Retinal pigment epithelial cell (primary cell): ENCODE measurements around the gene MSANTD1.

Experiments used
- DNase-seq: peaks from one replicate; pipeline ENCODE4 v3.0.0-alpha.2; 2010; ENCODE audit warnings: low read depth
- H3K4me3 ChIP-seq: 2 replicates; pipeline ENCODE4 v1.5.1; 2011; ENCODE audit warnings: mild to moderate bottlenecking, low read length, control low read depth, moderate library complexity
- TF ChIP-seq, protein P1 (sequence below): conservative IDR thresholded peaks from 2 replicates; pipeline ENCODE4 v1.5.1; 2011; ENCODE audit warnings: low read depth, low read length, control low read depth, inconsistent platforms

The MSANTD1 gene

DNA sequence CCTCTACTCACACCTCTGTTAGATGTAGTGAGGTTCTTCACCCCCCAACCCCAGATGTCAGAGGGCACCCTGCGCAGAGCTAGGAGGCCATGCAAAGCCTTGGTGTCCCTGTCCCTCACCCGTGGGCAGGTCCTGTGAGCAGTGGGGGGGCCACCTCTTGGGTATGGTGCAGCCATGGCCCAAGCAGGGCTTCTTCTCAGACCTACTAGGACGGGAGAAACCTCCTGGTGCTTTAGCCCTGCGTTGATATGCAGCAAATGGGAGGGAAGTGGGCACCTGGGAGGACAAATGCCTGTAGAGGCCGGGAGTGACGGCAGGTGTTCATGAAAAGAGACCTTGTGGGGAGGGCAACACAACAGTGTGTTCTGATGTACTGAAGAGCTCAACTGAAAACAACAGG is 38.5 kb upstream of the MSANTD1 start:
- DNase-seq = no peak
- TF ChIP-seq, protein P1, sequence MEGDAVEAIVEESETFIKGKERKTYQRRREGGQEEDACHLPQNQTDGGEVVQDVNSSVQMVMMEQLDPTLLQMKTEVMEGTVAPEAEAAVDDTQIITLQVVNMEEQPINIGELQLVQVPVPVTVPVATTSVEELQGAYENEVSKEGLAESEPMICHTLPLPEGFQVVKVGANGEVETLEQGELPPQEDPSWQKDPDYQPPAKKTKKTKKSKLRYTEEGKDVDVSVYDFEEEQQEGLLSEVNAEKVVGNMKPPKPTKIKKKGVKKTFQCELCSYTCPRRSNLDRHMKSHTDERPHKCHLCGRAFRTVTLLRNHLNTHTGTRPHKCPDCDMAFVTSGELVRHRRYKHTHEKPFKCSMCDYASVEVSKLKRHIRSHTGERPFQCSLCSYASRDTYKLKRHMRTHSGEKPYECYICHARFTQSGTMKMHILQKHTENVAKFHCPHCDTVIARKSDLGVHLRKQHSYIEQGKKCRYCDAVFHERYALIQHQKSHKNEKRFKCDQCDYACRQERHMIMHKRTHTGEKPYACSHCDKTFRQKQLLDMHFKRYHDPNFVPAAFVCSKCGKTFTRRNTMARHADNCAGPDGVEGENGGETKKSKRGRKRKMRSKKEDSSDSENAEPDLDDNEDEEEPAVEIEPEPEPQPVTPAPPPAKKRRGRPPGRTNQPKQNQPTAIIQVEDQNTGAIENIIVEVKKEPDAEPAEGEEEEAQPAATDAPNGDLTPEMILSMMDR = no peak

DNA sequence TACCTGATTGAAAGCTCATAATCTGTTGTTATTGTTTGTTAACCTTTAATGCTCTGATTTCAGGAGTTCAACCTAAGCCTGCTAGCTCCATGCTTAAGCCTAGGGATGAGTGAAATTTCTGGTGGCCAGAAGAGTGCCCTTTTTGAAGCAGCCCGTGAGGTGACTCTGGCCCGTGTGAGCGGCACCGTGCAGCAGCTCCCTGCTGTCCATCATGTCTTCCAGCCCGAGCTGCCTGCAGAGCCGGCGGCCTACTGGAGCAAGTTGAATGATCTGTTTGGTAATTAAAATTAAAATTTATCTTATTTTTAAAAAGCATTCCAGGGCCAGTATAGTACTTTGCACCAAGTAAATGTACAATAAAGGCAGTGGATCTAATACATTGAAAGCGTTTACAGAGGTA is 37.1 kb upstream of the MSANTD1 start:
- no peak overlapping the region for H3K4me3 ChIP-seq
- TF ChIP-seq, protein P1 = no peak
- DNase-seq = no peak

More for the DNA sequence above, 38.5 kb upstream of the MSANTD1 start:
- H3K4me3 ChIP-seq = no peak overlapping the region

DNA sequence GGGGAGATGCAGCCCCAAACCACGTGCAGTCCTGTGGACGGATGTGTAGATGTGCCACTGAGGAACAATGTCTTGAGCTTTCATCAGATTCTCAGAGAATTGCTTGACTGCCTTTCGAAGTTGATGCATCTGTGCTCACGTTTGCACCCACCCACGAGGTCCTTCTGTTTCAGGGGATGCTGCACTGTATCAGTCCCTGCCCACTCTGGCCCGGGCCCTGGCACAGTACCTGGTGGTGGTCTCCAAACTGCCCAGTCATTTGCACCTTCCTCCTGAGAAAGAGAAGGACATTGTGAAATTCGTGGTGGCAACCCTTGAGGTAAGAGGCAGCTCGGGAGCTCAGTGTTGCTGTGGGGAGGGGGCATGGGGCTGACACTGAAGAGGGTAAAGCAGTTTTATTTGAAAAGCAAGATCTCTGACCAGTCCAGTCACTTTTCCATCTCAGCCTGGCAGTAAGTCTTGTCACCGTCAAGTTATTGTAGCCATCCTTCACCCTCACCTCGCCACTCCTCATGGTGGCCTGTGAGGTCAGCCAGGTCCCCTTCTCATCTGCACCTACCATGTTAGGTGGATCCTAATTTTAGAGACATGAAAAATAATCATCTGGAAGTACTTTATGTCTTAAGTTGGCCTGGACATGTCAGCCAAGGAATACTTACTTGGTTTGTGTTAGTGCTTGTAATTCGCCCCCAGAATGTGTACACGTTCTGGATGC is 36.4 kb upstream of the MSANTD1 start:
- H3K4me3 ChIP-seq = no peak overlapping the region
- DNase-seq = no peak
- TF ChIP-seq, protein P1 = no peak

DNA sequence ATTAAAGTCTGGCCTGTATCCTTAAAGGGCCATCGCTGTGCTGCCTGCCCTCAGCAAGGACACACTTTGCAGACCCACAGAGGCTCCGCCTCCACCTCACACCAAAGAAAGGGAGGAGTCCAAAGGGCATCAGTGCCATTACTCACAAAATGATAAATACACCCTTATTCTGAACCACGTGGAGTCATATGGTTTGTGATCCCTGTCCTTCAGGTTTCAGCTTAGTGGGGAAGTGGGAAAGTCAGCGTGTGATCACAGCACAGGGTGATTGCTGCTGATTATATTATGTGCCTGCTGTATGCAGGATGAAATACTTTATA is 35.9 kb upstream of the MSANTD1 start:
- TF ChIP-seq, protein P1 = no peak
- no peak overlapping the region for H3K4me3 ChIP-seq
- DNase-seq = no peak

DNA sequence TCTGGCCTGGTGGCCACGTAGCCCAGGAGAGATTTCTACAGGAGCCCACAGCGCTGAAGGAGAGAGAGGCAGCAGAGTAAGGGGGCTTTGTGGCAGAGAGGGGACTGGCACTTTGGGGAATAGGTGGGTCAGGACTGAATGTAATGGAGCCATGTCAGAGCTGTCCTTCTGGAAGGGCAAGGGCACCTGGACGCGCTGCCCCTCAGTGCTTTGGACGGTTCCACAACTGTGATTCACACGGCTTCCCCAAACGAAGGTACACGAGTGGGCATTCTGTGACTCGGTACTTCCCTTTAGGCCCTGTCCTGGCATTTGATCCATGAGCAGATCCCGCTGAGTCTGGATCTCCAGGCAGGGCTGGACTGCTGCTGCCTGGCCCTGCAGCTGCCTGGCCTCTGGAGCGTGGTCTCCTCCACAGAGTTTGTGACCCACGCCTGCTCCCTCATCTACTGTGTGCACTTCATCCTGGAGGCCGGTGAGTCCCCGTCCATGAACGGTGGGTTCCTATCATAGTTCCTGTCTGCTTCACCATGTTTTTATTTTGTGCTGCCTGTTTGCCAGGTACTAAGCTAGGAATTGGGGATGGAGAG is 35.2 kb upstream of the MSANTD1 start:
- TF ChIP-seq, protein P1 = no peak
- DNase-seq = no peak
- H3K4me3 ChIP-seq = no peak overlapping the region

DNA sequence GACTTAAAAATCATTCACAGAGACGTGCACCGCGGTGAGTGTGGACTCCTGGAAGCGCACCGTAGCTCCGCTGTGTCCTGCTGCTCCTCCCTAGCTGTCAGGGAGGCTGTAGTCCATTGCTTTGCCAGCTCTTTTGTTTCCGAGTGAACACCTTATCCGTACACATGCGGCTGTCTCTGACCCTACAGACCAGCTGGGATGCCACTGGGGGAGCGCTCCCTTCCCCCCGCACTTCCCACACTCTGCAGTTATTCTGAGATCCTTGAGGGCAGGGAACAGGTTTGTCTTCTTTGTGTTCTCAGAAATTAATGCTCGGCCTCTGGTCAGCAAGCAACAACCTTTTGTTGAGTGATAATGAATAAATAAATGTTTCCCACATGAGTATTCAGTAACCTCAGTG is 33.7 kb upstream of the MSANTD1 start:
- no peak overlapping the region for H3K4me3 ChIP-seq
- TF ChIP-seq, protein P1 = no peak
- DNase-seq = no peak

DNA sequence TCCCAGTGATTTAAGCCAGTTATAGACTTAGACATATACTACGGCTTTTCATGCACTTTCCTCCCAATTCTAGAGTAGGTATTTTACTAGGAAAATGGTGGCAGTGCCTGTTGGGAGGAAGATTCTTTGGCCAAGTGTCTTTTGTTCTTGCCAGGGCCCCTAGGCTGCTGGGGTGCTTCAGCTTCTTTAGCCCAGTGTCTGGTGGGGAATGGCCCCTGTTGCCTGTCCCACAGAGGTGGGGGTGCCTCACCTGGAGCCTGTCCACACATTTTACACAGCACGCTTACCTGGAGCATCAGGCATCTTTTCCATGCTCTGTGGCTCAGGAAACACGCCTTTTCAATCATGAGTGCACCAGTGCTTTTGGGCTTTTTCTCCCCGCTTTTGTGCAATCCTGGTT is 33.2 kb upstream of the MSANTD1 start:
- H3K4me3 ChIP-seq = no peak overlapping the region
- TF ChIP-seq, protein P1 = no peak

More for the DNA sequence above, 33.2 kb upstream of the MSANTD1 start:
- DNase-seq = no peak
